SK-N-SH treated with all-trans-retinoic acid at 6 μM for 48 hours (cell line): ENCODE results near the gene LDLRAP1.

Source experiments
- ATAC-seq: fragments of 200-7000 bp; cut with Tn5 transposase; 3 replicates; pipeline ENCODE4 v1.9.1; 2020; ENCODE audit warnings: mild to moderate bottlenecking, moderate library complexity
- BACH2 ChIP-seq: fragments of 250-450 bp; sonication (Bioruptor Pico); IDR thresholded peaks from 2 replicates; pipeline ENCODE4 v1.9.0; 2021; ENCODE audit warnings: mild to moderate bottlenecking, borderline replicate concordance
- ISL1 ChIP-seq: fragments of 250-450 bp; sonication (Bioruptor Pico); IDR thresholded peaks from 2 replicates; pipeline ENCODE4 v2.1.2; 2022; ENCODE audit warnings: mild to moderate bottlenecking, moderate library complexity
- OSR1 ChIP-seq: fragments of 250-450 bp; sonication (Bioruptor Pico); IDR thresholded peaks from 2 replicates; pipeline ENCODE4 v1.8.0; 2022; ENCODE audit warnings: moderate library complexity, mild to moderate bottlenecking, inconsistent platforms
- PPARA ChIP-seq: fragments of 250-450 bp; sonication (Bioruptor Pico); IDR thresholded peaks from 2 replicates; pipeline ENCODE4 v1.5.0; 2020; ENCODE audit warnings: mild to moderate bottlenecking, borderline replicate concordance
- RARB ChIP-seq: fragments of 250-450 bp; sonication (Bioruptor Pico); IDR thresholded peaks from 2 replicates; pipeline ENCODE4 v1.8.0; 2021; ENCODE audit warnings: mild to moderate bottlenecking, moderate library complexity
- SNAI2 ChIP-seq: fragments of 250-450 bp; sonication (Bioruptor Pico); IDR thresholded peaks from 2 replicates; pipeline ENCODE4 v1.5.0; 2020; ENCODE audit warnings: mild to moderate bottlenecking, moderate library complexity
- TCF4 ChIP-seq: fragments of 250-450 bp; sonication (Bioruptor Pico); IDR thresholded peaks from 2 replicates; pipeline ENCODE4 v1.8.0; 2021; ENCODE audit warnings: mild to moderate bottlenecking, moderate library complexity, borderline replicate concordance
- TOX ChIP-seq: fragments of 250-450 bp; sonication (Bioruptor Pico); IDR thresholded peaks from 2 replicates; pipeline ENCODE4 v1.8.0; 2021; ENCODE audit warnings: mild to moderate bottlenecking, moderate library complexity, borderline replicate concordance
- ZC3H10 ChIP-seq: fragments of 250-450 bp; sonication (Bioruptor Pico); IDR thresholded peaks from 2 replicates; pipeline ENCODE4 v1.5.1; 2021; ENCODE audit warnings: mild to moderate bottlenecking, moderate library complexity
- ZNF70 ChIP-seq: fragments of 450-650 bp; formaldehyde crosslinking; IDR thresholded peaks from 2 replicates; pipeline ENCODE4 v1.5.0; 2020; ENCODE audit warnings: mild to moderate bottlenecking, moderate library complexity
- TF ChIP-seq, protein P1 (sequence below): fragments of 250-450 bp; sonication (Bioruptor Pico); IDR thresholded peaks from 2 replicates; pipeline ENCODE4 v1.8.0; 2020; ENCODE audit warnings: mild to moderate bottlenecking, moderate library complexity, borderline replicate concordance
- TF ChIP-seq, protein P2 (sequence below): fragments of 250-450 bp; sonication (Bioruptor Pico); IDR thresholded peaks from 2 replicates; pipeline ENCODE4 v1.5.1; 2021; ENCODE audit warnings: mild to moderate bottlenecking, moderate library complexity
- TF ChIP-seq, protein P3 (sequence below): fragments of 250-450 bp; sonication (Bioruptor Pico); IDR thresholded peaks from 2 replicates; pipeline ENCODE4 v1.5.1; 2020; ENCODE audit warnings: low read depth, mild to moderate bottlenecking, moderate library complexity
- TF ChIP-seq, protein P4 (sequence below): fragments of 250-450 bp; sonication (Bioruptor Pico); IDR thresholded peaks from 2 replicates; pipeline ENCODE4 v1.8.0; 2021; ENCODE audit warnings: low read depth, mild to moderate bottlenecking, moderate library complexity, borderline replicate concordance
- TF ChIP-seq, protein P5 (sequence below): fragments of 250-450 bp; sonication (Bioruptor Pico); IDR thresholded peaks from 2 replicates; pipeline ENCODE4 v1.5.0; 2020; ENCODE audit warnings: mild to moderate bottlenecking, moderate library complexity

LDLRAP1 gene

DNA sequence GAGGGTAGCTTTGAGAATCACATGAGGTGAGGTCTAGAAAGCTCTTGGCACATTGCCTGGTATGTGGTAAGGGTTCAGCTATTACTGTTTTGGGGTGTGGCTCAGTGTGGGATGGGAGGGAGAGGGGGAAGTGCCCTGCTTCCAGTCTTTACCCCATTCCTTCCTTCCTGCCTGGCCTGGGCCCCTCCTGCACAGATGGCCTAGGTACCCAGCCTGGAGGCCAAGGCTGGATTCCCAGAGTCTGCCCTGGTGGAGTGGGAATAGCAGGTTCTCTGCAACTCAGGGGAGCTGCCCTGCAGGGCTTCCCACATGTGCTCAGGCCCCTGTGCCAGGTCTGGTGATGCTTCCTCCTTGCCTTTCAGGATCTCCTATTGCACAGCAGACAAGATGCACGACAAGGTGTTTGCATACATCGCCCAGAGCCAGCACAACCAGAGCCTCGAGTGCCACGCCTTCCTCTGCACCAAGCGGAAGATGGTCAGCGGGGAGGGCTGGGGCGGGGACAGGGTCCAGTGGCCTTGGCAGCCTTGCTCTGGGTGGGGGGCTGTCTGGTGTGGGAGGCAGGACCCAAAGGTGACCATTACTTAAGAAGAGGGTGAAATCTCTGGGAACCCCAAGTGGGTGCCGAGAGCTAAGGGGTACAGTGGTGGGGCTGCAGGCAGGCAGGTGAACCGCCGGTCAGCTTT, 13.5 kb downstream of the LDLRAP1 start:
- ATAC-seq, result peak; percentile 44; the same call in 2 of the 3 replicates
- TF ChIP-seq, protein P1, sequence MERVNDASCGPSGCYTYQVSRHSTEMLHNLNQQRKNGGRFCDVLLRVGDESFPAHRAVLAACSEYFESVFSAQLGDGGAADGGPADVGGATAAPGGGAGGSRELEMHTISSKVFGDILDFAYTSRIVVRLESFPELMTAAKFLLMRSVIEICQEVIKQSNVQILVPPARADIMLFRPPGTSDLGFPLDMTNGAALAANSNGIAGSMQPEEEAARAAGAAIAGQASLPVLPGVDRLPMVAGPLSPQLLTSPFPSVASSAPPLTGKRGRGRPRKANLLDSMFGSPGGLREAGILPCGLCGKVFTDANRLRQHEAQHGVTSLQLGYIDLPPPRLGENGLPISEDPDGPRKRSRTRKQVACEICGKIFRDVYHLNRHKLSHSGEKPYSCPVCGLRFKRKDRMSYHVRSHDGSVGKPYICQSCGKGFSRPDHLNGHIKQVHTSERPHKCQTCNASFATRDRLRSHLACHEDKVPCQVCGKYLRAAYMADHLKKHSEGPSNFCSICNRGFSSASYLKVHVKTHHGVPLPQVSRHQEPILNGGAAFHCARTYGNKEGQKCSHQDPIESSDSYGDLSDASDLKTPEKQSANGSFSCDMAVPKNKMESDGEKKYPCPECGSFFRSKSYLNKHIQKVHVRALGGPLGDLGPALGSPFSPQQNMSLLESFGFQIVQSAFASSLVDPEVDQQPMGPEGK (CRISPR knock-in tag), result no peak
- TF ChIP-seq PPARA (no peak), OSR1 (CRISPR knock-in tag) (no peak), SNAI2 (no peak), RARB (no peak), ZC3H10 (no peak)
- TF ChIP-seq, protein P2, sequence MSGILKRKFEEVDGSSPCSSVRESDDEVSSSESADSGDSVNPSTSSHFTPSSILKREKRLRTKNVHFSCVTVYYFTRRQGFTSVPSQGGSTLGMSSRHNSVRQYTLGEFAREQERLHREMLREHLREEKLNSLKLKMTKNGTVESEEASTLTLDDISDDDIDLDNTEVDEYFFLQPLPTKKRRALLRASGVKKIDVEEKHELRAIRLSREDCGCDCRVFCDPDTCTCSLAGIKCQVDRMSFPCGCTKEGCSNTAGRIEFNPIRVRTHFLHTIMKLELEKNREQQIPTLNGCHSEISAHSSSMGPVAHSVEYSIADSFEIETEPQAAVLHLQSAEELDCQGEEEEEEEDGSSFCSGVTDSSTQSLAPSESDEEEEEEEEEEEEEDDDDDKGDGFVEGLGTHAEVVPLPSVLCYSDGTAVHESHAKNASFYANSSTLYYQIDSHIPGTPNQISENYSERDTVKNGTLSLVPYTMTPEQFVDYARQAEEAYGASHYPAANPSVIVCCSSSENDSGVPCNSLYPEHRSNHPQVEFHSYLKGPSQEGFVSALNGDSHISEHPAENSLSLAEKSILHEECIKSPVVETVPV (CRISPR knock-in tag), result no peak
- TF ChIP-seq, protein P3, sequence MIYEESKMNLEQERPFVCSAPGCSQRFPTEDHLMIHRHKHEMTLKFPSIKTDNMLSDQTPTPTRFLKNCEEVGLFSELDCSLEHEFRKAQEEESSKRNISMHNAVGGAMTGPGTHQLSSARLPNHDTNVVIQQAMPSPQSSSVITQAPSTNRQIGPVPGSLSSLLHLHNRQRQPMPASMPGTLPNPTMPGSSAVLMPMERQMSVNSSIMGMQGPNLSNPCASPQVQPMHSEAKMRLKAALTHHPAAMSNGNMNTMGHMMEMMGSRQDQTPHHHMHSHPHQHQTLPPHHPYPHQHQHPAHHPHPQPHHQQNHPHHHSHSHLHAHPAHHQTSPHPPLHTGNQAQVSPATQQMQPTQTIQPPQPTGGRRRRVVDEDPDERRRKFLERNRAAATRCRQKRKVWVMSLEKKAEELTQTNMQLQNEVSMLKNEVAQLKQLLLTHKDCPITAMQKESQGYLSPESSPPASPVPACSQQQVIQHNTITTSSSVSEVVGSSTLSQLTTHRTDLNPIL (CRISPR knock-in tag), result no peak
- TF ChIP-seq, protein P4, sequence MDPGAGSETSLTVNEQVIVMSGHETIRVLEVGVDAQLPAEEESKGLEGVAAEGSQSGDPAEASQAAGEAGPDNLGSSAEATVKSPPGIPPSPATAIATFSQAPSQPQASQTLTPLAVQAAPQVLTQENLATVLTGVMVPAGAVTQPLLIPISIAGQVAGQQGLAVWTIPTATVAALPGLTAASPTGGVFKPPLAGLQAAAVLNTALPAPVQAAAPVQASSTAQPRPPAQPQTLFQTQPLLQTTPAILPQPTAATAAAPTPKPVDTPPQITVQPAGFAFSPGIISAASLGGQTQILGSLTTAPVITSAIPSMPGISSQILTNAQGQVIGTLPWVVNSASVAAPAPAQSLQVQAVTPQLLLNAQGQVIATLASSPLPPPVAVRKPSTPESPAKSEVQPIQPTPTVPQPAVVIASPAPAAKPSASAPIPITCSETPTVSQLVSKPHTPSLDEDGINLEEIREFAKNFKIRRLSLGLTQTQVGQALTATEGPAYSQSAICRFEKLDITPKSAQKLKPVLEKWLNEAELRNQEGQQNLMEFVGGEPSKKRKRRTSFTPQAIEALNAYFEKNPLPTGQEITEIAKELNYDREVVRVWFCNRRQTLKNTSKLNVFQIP (CRISPR knock-in tag), result no peak
- TF ChIP-seq, protein P5, sequence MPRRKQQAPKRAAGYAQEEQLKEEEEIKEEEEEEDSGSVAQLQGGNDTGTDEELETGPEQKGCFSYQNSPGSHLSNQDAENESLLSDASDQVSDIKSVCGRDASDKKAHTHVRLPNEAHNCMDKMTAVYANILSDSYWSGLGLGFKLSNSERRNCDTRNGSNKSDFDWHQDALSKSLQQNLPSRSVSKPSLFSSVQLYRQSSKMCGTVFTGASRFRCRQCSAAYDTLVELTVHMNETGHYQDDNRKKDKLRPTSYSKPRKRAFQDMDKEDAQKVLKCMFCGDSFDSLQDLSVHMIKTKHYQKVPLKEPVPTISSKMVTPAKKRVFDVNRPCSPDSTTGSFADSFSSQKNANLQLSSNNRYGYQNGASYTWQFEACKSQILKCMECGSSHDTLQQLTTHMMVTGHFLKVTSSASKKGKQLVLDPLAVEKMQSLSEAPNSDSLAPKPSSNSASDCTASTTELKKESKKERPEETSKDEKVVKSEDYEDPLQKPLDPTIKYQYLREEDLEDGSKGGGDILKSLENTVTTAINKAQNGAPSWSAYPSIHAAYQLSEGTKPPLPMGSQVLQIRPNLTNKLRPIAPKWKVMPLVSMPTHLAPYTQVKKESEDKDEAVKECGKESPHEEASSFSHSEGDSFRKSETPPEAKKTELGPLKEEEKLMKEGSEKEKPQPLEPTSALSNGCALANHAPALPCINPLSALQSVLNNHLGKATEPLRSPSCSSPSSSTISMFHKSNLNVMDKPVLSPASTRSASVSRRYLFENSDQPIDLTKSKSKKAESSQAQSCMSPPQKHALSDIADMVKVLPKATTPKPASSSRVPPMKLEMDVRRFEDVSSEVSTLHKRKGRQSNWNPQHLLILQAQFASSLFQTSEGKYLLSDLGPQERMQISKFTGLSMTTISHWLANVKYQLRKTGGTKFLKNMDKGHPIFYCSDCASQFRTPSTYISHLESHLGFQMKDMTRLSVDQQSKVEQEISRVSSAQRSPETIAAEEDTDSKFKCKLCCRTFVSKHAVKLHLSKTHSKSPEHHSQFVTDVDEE, result no peak
- TF ChIP-seq, all 23 proteins: peak for 0

DNA sequence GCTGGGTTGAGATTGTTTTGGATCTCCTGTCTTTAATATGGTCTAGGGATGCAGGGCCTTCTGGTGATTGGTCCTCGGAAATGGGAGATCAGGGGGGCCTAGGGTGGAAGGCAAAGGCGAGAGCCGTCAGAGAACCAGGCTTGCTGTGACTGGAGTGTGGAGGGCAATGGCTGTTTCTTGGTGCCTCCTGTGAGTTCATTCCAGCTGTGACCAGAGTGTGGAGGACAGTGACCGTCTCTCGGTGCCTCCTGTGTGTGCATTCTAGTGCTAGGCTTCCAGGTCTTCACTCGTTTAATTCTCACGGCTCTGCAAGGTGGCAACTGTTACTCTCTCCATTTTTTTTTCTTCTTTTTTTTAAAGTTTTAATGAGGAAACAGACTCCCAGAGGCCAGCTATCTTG, 14.1 kb downstream of the LDLRAP1 start:
- no peak for ATAC-seq
- TF ChIP-seq, protein P3 (CRISPR knock-in tag), result no peak
- TF ChIP-seq SNAI2 (no peak), ISL1 (CRISPR knock-in tag) (no peak), BACH2 (CRISPR knock-in tag) (no peak), ZNF70 (no peak), TCF4 (CRISPR knock-in tag) (no peak), TOX (CRISPR knock-in tag) (no peak), OSR1 (CRISPR knock-in tag) (no peak)
- TF ChIP-seq, protein P1 (CRISPR knock-in tag), result no peak

DNA sequence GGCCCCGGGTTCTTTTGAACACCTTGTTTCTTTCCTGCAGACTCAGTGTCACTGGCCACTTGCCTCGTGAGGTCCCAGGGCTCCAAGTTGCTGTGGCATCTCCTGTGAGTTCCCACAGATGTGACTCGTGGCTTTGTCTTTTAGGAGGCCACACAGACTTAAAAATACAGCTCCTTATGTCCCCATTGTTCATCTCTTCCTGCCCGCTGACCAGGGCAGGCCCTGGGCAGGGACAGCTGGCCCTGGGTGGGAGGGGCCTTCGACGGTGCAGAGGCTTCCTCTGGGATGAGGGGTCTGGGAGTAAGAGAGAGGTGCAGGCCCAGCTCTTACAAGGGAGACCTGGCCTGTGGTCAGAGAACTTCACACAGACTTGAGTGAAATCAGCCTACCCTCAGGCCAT, 15.6 kb downstream of the LDLRAP1 start:
- ATAC-seq, result no peak
- TF ChIP-seq, protein P2 (CRISPR knock-in tag), result no peak
- TF ChIP-seq, protein P5, result no peak
